SU-DHL-6 (cell line): ENCODE measurements around the gene HMCN2.

Experiments
- H2AFZ ChIP-seq: fragments of 200-600 bp; sonication (generic); 2 replicates; pipeline ENCODE4 v1.6.1; 2014; ENCODE audit warnings: low read depth, mild to moderate bottlenecking, moderate library complexity, mixed read lengths, antibody characterized with exemption, low read length; ENCODE audit not compliant: severe bottlenecking
- H3F3A ChIP-seq: fragments of 200-600 bp; shearing (Covaris generic); 2 replicates; pipeline ENCODE4 v1.6.0; 2016; ENCODE audit warnings: antibody characterized with exemption, mild to moderate bottlenecking; ENCODE audit not compliant: insufficient read depth
- H3K27ac ChIP-seq: fragments of 200-600 bp; sonication (generic); 2 replicates; pipeline ENCODE4 v1.5.1; 2016; ENCODE audit warnings: low read depth, mild to moderate bottlenecking, low read length, moderate library complexity, mixed read lengths
- H3K27me3 ChIP-seq: fragments of 200-600 bp; sonication (generic), shearing (Covaris generic); 2 replicates; pipeline ENCODE4 v1.6.0; 2014; ENCODE audit warnings: mild to moderate bottlenecking, low read length
- H3K36me3 ChIP-seq: fragments of 200-600 bp; sonication (generic); 2 replicates; pipeline ENCODE4 v1.6.1; 2014; ENCODE audit warnings: mild to moderate bottlenecking, low read length, mixed read lengths
- H3K4me2 ChIP-seq: fragments of 300-600, 200-600 bp; shearing (Covaris generic), sonication (generic); 2 replicates; pipeline ENCODE4 v1.6.0; 2014; ENCODE audit warnings: low read length, low read depth, mild to moderate bottlenecking; ENCODE audit not compliant: poor library complexity, severe bottlenecking
- H3K4me3 ChIP-seq: fragments of 200-600 bp; sonication (generic); 2 replicates; pipeline ENCODE4 v1.5.1; 2014; ENCODE audit warnings: antibody characterized with exemption, low read length, mild to moderate bottlenecking, mixed read lengths; ENCODE audit not compliant: insufficient read depth, poor library complexity, severe bottlenecking
- H3K79me2 ChIP-seq: fragments of 200-600 bp; sonication (generic); 2 replicates; pipeline ENCODE4 v1.6.1; 2014; ENCODE audit warnings: mild to moderate bottlenecking, low read length, moderate library complexity; ENCODE audit not compliant: insufficient read depth
- H3K9ac ChIP-seq: fragments of 200-600 bp; sonication (generic); 2 replicates; pipeline ENCODE4 v1.7.0; 2014; ENCODE audit warnings: mild to moderate bottlenecking, low read length
- H3K9me2 ChIP-seq: fragments of 200-600 bp; sonication (generic); replicated peaks from 2 replicates; pipeline ENCODE4 v1.6.1; 2014; ENCODE audit warnings: low read length; ENCODE audit not compliant: insufficient read depth
- H3K9me3 ChIP-seq: fragments of 200-600 bp; sonication (generic); 2 replicates; pipeline ENCODE4 v1.6.1; 2014; ENCODE audit warnings: low read length, mixed read lengths; ENCODE audit not compliant: insufficient read depth
- H4K20me1 ChIP-seq: fragments of 200-600 bp; sonication (generic); 2 replicates; pipeline ENCODE4 v1.6.1; 2014; ENCODE audit warnings: low read depth, mild to moderate bottlenecking, antibody characterized with exemption, low read length, moderate library complexity, mixed read lengths
- CTCF ChIP-seq: fragments of 200-600 bp; sonication (generic); IDR thresholded peaks from one replicate; pipeline ENCODE4 v1.5.1; 2017; ENCODE audit warnings: antibody characterized with exemption, mild to moderate bottlenecking, low read length, moderate library complexity; ENCODE audit not compliant: insufficient read depth, poor library complexity, severe bottlenecking
- EZH2phosphoT487 ChIP-seq: fragments of 200-600 bp; sonication (generic), shearing (Covaris generic); conservative IDR thresholded peaks from 2 replicates; pipeline ENCODE4 v1.6.1; 2018; ENCODE audit warnings: mild to moderate bottlenecking, antibody characterized with exemption, low read length, moderate library complexity, mixed read lengths

The HMCN2 gene

GRCh38 chr9:130370226-130370625 lies 104.7 kb downstream of the HMCN2 start:
- no peak overlapping the region for H3K4me2 ChIP-seq
- no peaks in the 10 kb centered on the region for H3K79me2 ChIP-seq
- H3K9ac ChIP-seq, result no peak overlapping the region
- H2AFZ ChIP-seq, result no peak overlapping the region
- H3K9me3 ChIP-seq, result no peaks in the 10 kb centered on the region
- no peak overlapping the region for H3K4me3 ChIP-seq
- no peaks in the 10 kb centered on the region for H3K9me2 ChIP-seq
- no peaks in the 10 kb centered on the region for H4K20me1 ChIP-seq
- no peaks in the 10 kb centered on the region for H3K27me3 ChIP-seq
- H3K27ac ChIP-seq, result no peak overlapping the region
- no peaks in the 10 kb centered on the region for H3K36me3 ChIP-seq
- H3F3A ChIP-seq, result no peaks in the 10 kb centered on the region
- TF ChIP-seq EZH2phosphoT487 (no peak), CTCF (no peak)

- no peaks in the 10 kb centered on the region for H3K27me3 ChIP-seq
- no peaks in the 10 kb centered on the region for H3K36me3 ChIP-seq
- no peak overlapping the region for H3K9ac ChIP-seq
- no peak overlapping the region for H2AFZ ChIP-seq
- H3K4me3 ChIP-seq, result no peak overlapping the region
- H3K79me2 ChIP-seq, result no peaks in the 10 kb centered on the region
- no peaks in the 10 kb centered on the region for H3F3A ChIP-seq
- H3K27ac ChIP-seq, result no peak overlapping the region
- no peak overlapping the region for H3K4me2 ChIP-seq
- no peaks in the 10 kb centered on the region for H3K9me2 ChIP-seq
- H4K20me1 ChIP-seq, result no peaks in the 10 kb centered on the region
- H3K9me3 ChIP-seq, result no peaks in the 10 kb centered on the region
- TF ChIP-seq CTCF (no peak), EZH2phosphoT487 (no peak)
These were observed 105.8 kb downstream of the HMCN2 start for GRCh38 chr9:130371196-130371966.

GRCh38 chr9:130372057-130372456 lies 106.5 kb downstream of the HMCN2 start:
- Histone ChIP-seq H3K4me2 (no peak overlapping the region), H4K20me1 (no peaks in the 10 kb centered on the region), H3K4me3 (no peak overlapping the region), H3K27me3 (no peaks in the 10 kb centered on the region), H3K9me2 (no peaks in the 10 kb centered on the region), H3K36me3 (no peaks in the 10 kb centered on the region), H2AFZ (no peak overlapping the region), H3K9me3 (no peaks in the 10 kb centered on the region), H3K79me2 (no peaks in the 10 kb centered on the region), H3K9ac (no peak overlapping the region), H3K27ac (no peak overlapping the region), H3F3A (no peaks in the 10 kb centered on the region)
- TF ChIP-seq EZH2phosphoT487, result no peak
- no peak for TF ChIP-seq CTCF
